ENCODE data around the gene PLPP3. TPM values are rescaled to one million over a fixed set of nuclear protein-coding genes. Genes with fewer than 3 reads are reported as not detected.

PLPP3 gene
- total RNA-seq, 1 donor from 2014 or later: 112 TPM

GRCh38 chr1:56525489-56526041 lies 53.8 kb downstream of the PLPP3 start:
- no peak for DNase-seq (ENCODE audit: low spot score)

GRCh38 chr1:56524263-56524662 lies 55.1 kb downstream of the PLPP3 start:
- DNase-seq (ENCODE audit: low spot score): no peak

- DNase-seq (ENCODE audit: low spot score): no peak
These were observed 56.7 kb downstream of the PLPP3 start for GRCh38 chr1:56522680-56523079.

GRCh38 chr1:56520016-56520601 lies 59.3 kb downstream of the PLPP3 start:
- no peak for DNase-seq (ENCODE audit: low spot score)

GRCh38 chr1:56517404-56518130 lies 61.8 kb downstream of the PLPP3 start:
- no peak for DNase-seq (ENCODE audit: low spot score)

GRCh38 chr1:56516539-56517252 lies 62.7 kb downstream of the PLPP3 start:
- no peak for DNase-seq (ENCODE audit: low spot score)

- DNase-seq (ENCODE audit: low spot score): no peak
These were observed 63.3 kb downstream of the PLPP3 start for GRCh38 chr1:56515898-56516538.

GRCh38 chr1:56512724-56513494 lies 66.5 kb downstream of the PLPP3 start:
- DNase-seq (ENCODE audit: low spot score): no peak

- DNase-seq (ENCODE audit: low spot score): no peak
These were observed 67.6 kb downstream of the PLPP3 start for GRCh38 chr1:56511766-56512165.

GRCh38 chr1:56511364-56511763 lies 68.0 kb downstream of the PLPP3 start:
- no peak for DNase-seq (ENCODE audit: low spot score)

GRCh38 chr1:56510642-56511021 lies 68.7 kb downstream of the PLPP3 start:
- DNase-seq (ENCODE audit: low spot score): no peak

GRCh38 chr1:56509713-56510641 lies 69.4 kb downstream of the PLPP3 start:
- DNase-seq (ENCODE audit: low spot score): no peak

GRCh38 chr1:56508523-56508983 lies 70.8 kb downstream of the PLPP3 start:
- no peak for DNase-seq (ENCODE audit: low spot score)

- no peak for DNase-seq (ENCODE audit: low spot score)
These were observed 71.3 kb downstream of the PLPP3 start for GRCh38 chr1:56507925-56508522.

GRCh38 chr1:56506951-56507491 lies 72.3 kb downstream of the PLPP3 start:
- DNase-seq (ENCODE audit: low spot score): no peak

GRCh38 chr1:56505792-56506743 lies 73.3 kb downstream of the PLPP3 start:
- no peak for DNase-seq (ENCODE audit: low spot score)

- no peak for DNase-seq (ENCODE audit: low spot score)
These were observed 76.6 kb downstream of the PLPP3 start for GRCh38 chr1:56502700-56503245.

Measured in mesenteric fat pad (tissue), 1 donor.